ENCODE results near the gene RPH3AL.

GRCh38 chr17:300881-301280, 51.7 kb downstream of the RPH3AL start:
- no peak for TF ChIP-seq CTCF (conservative IDR thresholded peaks at IDR 0.05; ENCODE audit: low read depth, low read length)
- no peak for TF ChIP-seq EZH2phosphoT487 (IDR thresholded peaks at IDR 0.05; ENCODE audit: borderline replicate concordance, low read length)

Measured in PC-3 (cell line).